GOT3 (cell line): ENCODE results near the gene UPF3B.
"Not testable (repeated sequence)": the region's sequence is repeated elsewhere in the genome, so short reads cannot be mapped to it uniquely, and the experiment has no call there.

Source experiments
- DNase-seq: peaks from one replicate; lab custom pipeline; 2025; ENCODE audit warnings: mixed read lengths; lab: John Stamatoyannopoulos, UW

UPF3B gene, protein sequence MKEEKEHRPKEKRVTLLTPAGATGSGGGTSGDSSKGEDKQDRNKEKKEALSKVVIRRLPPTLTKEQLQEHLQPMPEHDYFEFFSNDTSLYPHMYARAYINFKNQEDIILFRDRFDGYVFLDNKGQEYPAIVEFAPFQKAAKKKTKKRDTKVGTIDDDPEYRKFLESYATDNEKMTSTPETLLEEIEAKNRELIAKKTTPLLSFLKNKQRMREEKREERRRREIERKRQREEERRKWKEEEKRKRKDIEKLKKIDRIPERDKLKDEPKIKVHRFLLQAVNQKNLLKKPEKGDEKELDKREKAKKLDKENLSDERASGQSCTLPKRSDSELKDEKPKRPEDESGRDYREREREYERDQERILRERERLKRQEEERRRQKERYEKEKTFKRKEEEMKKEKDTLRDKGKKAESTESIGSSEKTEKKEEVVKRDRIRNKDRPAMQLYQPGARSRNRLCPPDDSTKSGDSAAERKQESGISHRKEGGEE

DNA sequence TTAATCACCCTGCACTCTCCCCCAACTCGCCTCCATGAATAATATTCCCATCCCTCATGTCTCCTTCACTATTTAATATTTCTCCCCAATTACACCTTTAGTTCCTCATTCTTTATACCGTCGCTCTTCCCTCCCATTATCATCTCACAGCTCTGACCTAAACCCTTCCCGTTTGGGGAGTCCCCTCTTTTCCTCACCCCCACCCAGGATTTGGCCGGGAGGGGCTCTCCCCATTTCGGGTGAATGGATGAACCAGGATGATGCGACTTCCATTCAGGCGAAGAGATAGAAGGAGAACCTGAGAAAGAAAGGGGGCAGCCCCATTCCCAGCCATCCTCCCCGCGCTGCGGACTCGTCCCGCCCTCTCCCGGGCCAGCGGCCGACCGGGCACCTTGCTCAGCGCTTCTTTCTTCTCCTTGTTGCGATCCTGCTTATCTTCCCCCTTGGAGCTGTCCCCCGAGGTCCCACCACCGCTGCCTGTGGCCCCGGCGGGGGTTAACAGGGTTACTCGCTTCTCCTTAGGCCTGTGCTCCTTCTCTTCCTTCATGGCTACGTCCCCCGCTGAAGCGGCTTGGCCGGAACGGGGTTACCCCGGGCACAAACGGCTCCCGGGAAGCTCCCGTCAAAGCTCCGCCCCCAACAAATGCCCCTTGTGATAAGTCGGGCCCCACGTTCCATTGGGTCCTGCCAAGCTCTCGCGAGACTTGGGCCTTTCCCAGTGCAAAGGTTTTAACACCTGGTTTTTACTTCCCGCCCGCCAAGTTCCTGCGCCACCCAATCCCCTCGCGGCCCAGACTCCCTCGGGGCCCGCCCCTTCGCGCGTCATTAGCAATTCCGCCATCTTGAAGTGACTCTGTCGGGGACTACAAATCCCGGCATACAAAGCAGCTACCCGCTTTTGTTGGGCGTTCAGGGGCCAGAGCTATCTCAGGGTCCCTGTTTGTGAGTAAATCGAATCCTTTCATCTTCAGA lies at the start of gene UPF3B:
UPF3B (minus strand) TSS at position 582 of the 972 bp plus-strand sequence; CDS start at position 547, 35 bp downstream.
- DNase-seq, result peak; percentile 79

DNA sequence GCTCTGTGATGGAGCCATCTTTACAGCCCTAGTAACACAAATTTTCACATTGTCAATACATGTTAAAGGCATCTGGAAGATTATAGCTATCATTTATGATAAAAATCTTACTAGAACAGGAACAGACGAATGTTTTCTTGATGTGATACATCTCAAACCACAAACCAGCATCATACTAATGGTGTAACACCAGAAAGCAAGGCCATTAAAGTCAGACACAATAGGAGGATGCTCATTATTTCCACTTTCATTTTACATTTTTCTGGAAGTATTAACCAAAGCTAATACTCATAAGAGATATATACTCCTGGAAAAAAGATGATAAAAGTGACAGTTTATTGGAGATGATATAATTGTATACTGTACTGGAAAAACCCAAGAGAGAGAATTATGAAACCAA lies 48.2 kb upstream of the UPF3B start:
- no peak for DNase-seq

GRCh38 chrX:119899125-119899524 lies 46.4 kb upstream of the UPF3B start:
- DNase-seq, result no peak

GRCh38 chrX:119895843-119896326 lies 43.1 kb upstream of the UPF3B start, which contains the start of gene AKAP14:
Gene AKAP14 (plus strand): TSS chrX:119895893. CDS start chrX:119903224, 7,331 bp downstream.
- DNase-seq, result no peak

DNA sequence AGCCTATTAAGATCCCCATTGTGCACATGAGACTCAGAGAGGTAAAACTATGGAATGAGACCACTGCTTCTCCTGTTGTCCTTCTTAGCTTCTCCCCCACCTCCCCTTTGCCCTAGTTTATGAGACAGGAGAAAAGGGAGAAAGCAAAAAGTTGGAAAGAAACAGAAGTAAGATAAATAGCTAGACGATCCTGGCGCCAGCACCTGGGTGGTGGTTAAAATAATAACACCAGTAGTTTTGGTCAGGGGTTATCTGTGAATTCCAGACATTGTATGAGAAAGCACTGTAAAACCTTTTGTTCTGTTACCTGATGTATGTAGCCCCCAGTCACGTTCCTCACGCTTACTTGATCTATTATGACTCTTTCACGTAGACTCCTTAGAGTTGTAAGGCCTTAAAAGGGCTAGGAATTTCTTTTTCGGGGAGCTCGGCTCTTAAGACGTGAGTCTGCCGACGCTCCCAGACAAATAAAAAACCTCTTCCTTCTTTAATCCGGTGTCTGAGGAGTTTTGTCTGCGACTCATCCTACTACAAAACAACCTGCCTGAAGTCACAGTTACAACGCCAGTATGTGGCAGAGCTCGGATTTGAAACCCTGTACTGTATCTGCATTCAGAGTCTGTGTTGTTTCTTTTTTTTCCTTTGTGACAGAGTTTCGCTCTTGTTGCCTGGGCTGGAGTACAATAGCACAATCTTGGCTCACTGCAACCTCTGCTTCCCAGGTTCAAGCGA lies 39.4 kb upstream of the UPF3B start:
- not testable (repeated sequence) for DNase-seq

DNA sequence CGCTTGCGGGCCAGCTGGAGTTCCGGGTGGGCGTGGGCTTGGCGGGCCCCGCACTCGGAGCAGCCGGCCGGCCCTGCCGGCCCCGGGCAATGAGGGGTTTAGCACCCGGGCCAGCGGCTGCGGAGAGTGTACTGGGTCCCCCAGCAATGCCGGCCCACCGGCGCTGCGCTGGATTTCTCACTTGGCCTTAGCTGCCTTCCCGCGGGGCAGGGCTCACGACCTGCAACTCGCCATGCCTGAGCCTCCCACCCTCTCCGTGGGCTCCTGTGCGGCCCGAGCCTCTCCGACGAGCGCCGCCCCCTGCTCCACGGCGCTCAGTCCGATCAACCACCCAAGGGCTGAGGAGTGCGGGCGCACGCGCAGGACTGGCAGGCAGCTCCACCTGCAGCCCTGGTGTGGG lies 37.9 kb upstream of the UPF3B start:
- not testable (repeated sequence) for DNase-seq

GRCh38 chrX:119887721-119888425 lies 35.1 kb upstream of the UPF3B start:
- peak; percentile 2 for DNase-seq

DNA sequence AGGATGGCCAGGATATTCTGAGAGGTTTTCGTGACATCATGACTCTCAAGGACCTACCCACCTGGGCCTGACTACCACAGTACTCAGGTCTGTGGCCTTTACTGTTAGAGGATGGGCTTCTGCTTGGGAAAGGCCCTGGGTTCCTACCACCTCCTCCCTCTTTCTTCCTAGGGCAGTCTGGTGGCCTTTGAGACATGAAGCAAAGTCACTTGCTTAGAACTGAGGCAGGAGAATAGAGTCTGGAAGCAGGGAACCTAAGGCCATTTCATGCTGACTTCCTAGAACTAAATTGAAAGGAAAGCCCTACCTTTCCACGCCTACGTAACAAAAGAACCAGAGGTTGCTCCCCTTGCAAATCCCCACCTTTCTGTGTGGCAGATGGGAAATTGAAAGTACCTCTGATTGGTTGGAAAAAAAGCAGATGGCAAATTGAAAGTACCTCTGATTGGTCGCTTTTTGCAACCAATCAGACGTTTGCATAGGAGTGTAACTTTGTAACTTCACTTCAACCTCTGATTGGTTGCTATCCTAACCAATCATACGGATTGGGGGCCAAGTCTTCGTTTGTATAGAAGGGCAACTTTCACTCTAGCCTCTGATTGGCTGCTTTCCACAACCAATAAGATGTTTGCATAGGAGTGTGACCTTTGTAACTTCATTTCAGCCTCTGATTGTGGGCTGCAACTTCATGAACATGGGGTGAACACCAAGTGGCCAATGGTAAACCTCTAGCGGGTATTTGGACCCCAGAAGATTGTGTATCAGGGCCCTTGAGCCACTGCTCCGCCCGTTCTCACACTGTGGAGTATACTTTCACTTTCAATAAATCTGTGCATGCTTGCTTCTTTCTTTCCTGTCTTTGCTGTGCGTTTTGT lies 33.0 kb upstream of the UPF3B start:
- no peak for DNase-seq

DNA sequence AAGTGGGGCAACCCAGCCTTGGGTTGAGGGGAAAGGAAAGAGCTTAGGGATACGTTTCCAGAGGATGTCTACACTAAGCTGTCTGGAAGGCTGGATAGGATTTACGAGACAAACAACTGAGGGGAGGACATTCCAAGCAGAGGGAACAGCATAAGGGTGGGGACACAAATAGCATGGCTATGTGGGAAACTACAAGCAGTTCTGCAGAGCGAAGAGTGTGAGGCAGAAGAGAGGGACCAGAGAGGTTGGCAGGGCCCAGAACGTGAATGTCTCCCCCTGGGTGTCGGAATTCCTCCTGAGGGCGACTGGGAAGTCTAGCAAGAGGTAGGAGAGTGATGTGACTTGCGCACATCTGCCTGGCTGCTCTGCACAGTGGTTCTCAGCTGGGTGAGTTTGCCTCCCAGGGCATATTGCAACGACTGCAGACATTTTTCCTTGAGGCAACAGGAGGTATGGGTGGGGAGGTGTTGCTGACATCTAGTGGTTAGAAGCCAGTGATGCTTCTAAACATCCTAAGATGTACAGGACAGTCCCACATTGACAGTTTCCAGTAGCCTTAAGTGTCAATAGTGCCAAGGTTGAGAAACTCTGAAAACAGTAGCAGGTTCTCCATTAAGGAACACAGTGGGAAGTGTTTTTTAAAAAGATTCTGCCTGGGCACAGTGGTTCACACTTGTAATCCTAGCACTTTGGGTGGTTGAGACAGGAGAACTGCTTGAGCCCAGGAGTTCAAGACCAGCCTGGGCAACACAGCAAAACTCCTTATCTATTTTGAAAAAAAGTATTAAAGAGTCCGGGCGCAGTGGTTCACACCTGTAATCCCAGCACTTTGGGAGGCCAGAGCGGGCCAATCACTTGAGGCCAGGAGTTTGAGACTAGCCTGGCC lies 28.0 kb upstream of the UPF3B start:
- DNase-seq, result no peak

DNA sequence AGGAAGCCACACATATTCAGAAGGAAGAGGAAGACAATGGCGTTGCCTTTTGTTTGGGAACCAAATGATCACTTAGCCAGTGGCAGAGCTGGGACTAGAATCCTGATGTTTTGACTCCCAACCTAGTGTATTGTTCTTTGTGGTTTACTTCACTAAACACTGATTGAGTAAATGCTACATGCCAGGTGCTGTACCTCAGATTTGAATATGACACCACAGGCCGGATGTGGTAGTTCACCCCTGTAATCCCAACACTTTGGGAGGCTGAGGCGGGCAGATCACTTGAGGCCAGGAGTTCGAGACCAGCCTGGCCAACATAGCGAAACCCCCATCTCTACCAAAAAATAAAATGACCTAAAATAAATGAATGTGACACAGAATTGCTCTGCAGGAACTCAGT lies 27.3 kb upstream of the UPF3B start:
- no peak for DNase-seq

DNA sequence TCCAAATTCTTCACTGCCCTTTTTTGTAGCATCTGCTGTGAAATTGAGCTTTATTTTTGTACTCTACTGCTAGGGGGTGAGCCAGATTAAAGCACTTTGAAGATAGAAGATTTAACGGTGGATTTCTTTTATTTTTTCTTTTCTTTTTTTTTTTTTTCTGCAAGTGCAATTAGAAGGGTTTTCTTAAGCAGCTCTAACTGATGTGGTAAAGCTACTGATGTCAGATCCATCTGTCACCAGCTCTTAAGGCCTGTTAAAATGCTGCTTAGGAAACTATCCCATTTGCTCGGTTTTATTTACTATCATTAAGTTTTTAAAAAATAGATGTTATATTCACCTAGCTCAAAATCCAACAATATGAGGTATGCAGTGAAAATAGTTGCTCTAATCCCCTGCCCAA lies 26.0 kb upstream of the UPF3B start:
- DNase-seq, result no peak

- peak; percentile 36 for DNase-seq
These were observed 19.0 kb upstream of the UPF3B start, which contains the start of the genes NDUFA1 and RNF113A for GRCh38 chrX:119871599-119872395. Gene NDUFA1 (plus strand): TSS chrX:119871832. CDS start chrX:119871912, 80 bp downstream. Gene RNF113A (minus strand): TSS chrX:119871733. CDS start chrX:119871613, 120 bp downstream.

- no peak for DNase-seq
These were observed 18.5 kb upstream of the UPF3B start for GRCh38 chrX:119871245-119871598.

DNA sequence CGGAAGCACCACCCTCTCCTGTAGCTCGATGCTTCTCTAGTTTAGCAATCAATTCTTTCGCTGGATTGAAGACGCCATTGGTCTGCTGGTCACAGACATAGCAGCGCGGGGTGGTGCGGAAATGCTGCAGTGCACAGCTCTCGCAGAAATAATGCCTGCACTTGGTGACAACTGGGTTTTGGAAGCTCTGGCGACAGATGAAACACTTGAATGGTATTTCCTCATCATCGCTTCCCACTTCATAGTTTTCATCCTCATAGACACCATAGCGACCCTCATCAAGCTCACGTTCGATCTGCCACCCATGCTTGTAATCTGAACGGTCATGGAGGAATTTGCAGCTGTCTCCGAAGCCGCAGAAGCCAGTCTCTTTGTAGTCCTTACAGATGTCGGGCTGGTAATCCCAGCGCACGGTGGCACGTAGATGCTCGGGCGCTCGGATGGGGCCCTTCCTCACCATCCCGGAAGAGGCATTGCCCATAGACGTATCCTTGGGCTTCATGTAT lies 17.9 kb upstream of the UPF3B start:
- no peak for DNase-seq

DNA sequence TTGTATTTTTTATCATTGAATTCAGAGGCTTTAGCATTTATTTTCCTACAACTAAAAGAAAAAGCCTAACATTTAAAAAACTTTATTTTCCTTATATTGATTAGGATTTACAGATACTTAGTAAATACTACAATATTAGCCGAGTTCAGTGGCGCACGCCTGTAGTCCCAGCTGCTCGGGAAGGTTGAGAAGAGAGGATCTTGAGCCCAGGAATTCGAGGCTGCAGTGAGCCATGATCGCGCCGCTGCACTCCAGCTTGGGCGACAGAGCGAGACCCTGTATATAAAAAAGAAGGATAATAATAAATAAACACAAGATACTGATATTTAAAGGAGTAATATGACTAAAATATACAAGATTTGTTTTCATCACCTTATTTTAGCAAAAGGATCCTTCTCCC lies 681 bp upstream of the UPF3B start:
- no peak for DNase-seq

DNA sequence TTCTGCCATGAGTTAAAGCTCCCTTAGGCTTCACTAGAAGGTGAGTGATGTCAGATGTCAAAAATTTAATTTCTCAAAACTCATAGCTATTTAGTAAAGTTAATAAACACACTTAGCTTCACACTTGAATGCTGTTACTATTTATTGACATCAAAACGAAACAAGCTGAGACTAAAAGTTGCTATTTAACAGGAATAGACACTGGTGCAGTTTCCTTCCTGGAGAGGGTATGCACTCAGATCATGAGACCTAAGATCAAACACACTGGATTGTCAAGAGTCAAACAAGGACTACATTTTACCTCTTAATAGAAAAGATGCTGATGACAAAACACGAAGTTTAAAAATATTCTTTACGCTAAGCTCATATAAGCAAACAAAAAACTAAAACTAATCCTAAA lies 18.9 kb downstream of the UPF3B start:
- DNase-seq, result no peak

DNA sequence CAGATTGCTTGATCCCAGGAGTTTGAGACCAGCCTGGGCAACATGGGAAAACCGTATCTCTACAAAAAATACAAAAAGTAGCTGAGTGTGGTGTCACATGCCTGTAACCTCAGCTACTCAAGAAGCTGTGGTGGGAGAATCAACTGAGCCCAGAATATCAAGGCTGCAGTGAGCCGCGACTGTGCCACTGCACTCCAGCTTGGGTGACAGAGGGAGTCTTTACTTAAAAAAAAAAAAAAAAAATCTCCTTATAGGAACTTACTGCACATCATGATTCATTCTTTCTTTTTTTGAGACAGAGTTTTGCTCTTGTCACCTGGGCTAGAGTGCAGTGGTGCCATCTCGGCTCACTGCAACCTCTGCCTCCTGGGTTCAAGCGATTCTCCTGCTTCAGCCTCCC lies 24.3 kb downstream of the UPF3B start:
- no peak for DNase-seq
